SK-N-SH treated with all-trans-retinoic acid at 6 μM for 48 hours (cell line): ENCODE data around the gene RPS23.

Experiments
- ATAC-seq: fragments of 200-7000 bp; cut with Tn5 transposase; 3 replicates; pipeline ENCODE4 v1.9.1; 2020; ENCODE audit warnings: mild to moderate bottlenecking, moderate library complexity
- ARNTL ChIP-seq: fragments of 450-650 bp; formaldehyde crosslinking; IDR thresholded peaks from 2 replicates; pipeline ENCODE4 v1.5.0; 2020; ENCODE audit warnings: low read depth, mild to moderate bottlenecking, moderate library complexity, borderline replicate concordance
- BACH2 ChIP-seq: fragments of 250-450 bp; sonication (Bioruptor Pico); IDR thresholded peaks from 2 replicates; pipeline ENCODE4 v1.9.0; 2021; ENCODE audit warnings: mild to moderate bottlenecking, borderline replicate concordance
- CREB5 ChIP-seq: fragments of 250-450 bp; sonication (Bioruptor Pico); IDR thresholded peaks from 2 replicates; pipeline ENCODE4 v1.5.1; 2020; ENCODE audit warnings: low read depth, mild to moderate bottlenecking, moderate library complexity
- CSDC2 ChIP-seq: fragments of 250-450 bp; sonication (Bioruptor Pico); IDR thresholded peaks from 2 replicates; pipeline ENCODE4 v1.5.0; 2020; ENCODE audit warnings: mild to moderate bottlenecking, moderate library complexity
- CSRNP3 ChIP-seq: fragments of 250-450 bp; sonication (Bioruptor Pico); IDR thresholded peaks from 2 replicates; pipeline ENCODE4 v1.5.1; 2021; ENCODE audit warnings: mild to moderate bottlenecking, moderate library complexity
- ESRRG ChIP-seq: fragments of 250-450 bp; sonication (Bioruptor Pico); IDR thresholded peaks from 2 replicates; pipeline ENCODE4 v1.6.1; 2021; ENCODE audit warnings: mild to moderate bottlenecking
- GLIS3 ChIP-seq: fragments of 250-450 bp; sonication (Bioruptor Pico); IDR thresholded peaks from 2 replicates; pipeline ENCODE4 v1.5.0; 2020; ENCODE audit warnings: mild to moderate bottlenecking, moderate library complexity
- ISL1 ChIP-seq: fragments of 250-450 bp; sonication (Bioruptor Pico); IDR thresholded peaks from 2 replicates; pipeline ENCODE4 v2.1.2; 2022; ENCODE audit warnings: mild to moderate bottlenecking, moderate library complexity
- OSR1 ChIP-seq: fragments of 250-450 bp; sonication (Bioruptor Pico); IDR thresholded peaks from 2 replicates; pipeline ENCODE4 v1.8.0; 2022; ENCODE audit warnings: moderate library complexity, mild to moderate bottlenecking, inconsistent platforms
- PATZ1 ChIP-seq: fragments of 250-450 bp; sonication (Bioruptor Pico); IDR thresholded peaks from 2 replicates; pipeline ENCODE4 v1.8.0; 2020; ENCODE audit warnings: mild to moderate bottlenecking, moderate library complexity, borderline replicate concordance
- POU6F1 ChIP-seq: fragments of 250-450 bp; sonication (Bioruptor Pico); IDR thresholded peaks from 2 replicates; pipeline ENCODE4 v1.8.0; 2021; ENCODE audit warnings: low read depth, mild to moderate bottlenecking, moderate library complexity, borderline replicate concordance
- PPARA ChIP-seq: fragments of 250-450 bp; sonication (Bioruptor Pico); IDR thresholded peaks from 2 replicates; pipeline ENCODE4 v1.5.0; 2020; ENCODE audit warnings: mild to moderate bottlenecking, borderline replicate concordance
- RARB ChIP-seq: fragments of 250-450 bp; sonication (Bioruptor Pico); IDR thresholded peaks from 2 replicates; pipeline ENCODE4 v1.8.0; 2021; ENCODE audit warnings: mild to moderate bottlenecking, moderate library complexity
- TCF4 ChIP-seq: fragments of 250-450 bp; sonication (Bioruptor Pico); IDR thresholded peaks from 2 replicates; pipeline ENCODE4 v1.8.0; 2021; ENCODE audit warnings: mild to moderate bottlenecking, moderate library complexity, borderline replicate concordance
- TOX ChIP-seq: fragments of 250-450 bp; sonication (Bioruptor Pico); IDR thresholded peaks from 2 replicates; pipeline ENCODE4 v1.8.0; 2021; ENCODE audit warnings: mild to moderate bottlenecking, moderate library complexity, borderline replicate concordance
- TSHZ2 ChIP-seq: fragments of 250-450 bp; sonication (Bioruptor Pico); IDR thresholded peaks from 2 replicates; pipeline ENCODE4 v1.5.0; 2020; ENCODE audit warnings: mild to moderate bottlenecking, moderate library complexity
- ZC3H10 ChIP-seq: fragments of 250-450 bp; sonication (Bioruptor Pico); IDR thresholded peaks from 2 replicates; pipeline ENCODE4 v1.5.1; 2021; ENCODE audit warnings: mild to moderate bottlenecking, moderate library complexity
- ZFP3 ChIP-seq: fragments of 250-450 bp; sonication (Bioruptor Pico); IDR thresholded peaks from 2 replicates; pipeline ENCODE4 v1.5.0; 2020; ENCODE audit warnings: mild to moderate bottlenecking, moderate library complexity
- ZNF565 ChIP-seq: fragments of 450-650 bp; formaldehyde crosslinking; conservative IDR thresholded peaks from 2 replicates; pipeline ENCODE4 v1.5.0; 2020; ENCODE audit warnings: low read depth, mild to moderate bottlenecking, moderate library complexity
- ZNF70 ChIP-seq: fragments of 450-650 bp; formaldehyde crosslinking; IDR thresholded peaks from 2 replicates; pipeline ENCODE4 v1.5.0; 2020; ENCODE audit warnings: mild to moderate bottlenecking, moderate library complexity
- ZNF8 ChIP-seq: fragments of 450-650 bp; formaldehyde crosslinking; IDR thresholded peaks from 2 replicates; pipeline ENCODE4 v1.5.0; 2020; ENCODE audit warnings: mild to moderate bottlenecking, moderate library complexity

The RPS23 gene

GRCh38 chr5:82298668-82299067 is 20.5 kb upstream of the RPS23 start:
- TF ChIP-seq PPARA (CRISPR knock-in tag) (no peak), ESRRG (CRISPR knock-in tag) (no peak), ISL1 (no peak), GLIS3 (no peak), CSDC2 (CRISPR knock-in tag) (no peak), ZC3H10 (no peak), POU6F1 (no peak), BACH2 (no peak), ZNF70 (no peak), TOX (no peak), PATZ1 (no peak), ARNTL (CRISPR knock-in tag) (no peak), ZNF8 (no peak), ZNF565 (no peak), TSHZ2 (CRISPR knock-in tag) (no peak), OSR1 (CRISPR knock-in tag) (no peak), TCF4 (CRISPR knock-in tag) (no peak), RARB (CRISPR knock-in tag) (no peak)
- ATAC-seq = no peak

GRCh38 chr5:82297711-82298110 is 19.6 kb upstream of the RPS23 start:
- no peak for ATAC-seq
- TF ChIP-seq ZNF565 (no peak), RARB (CRISPR knock-in tag) (no peak)

- ATAC-seq = no peak
Measured at GRCh38 chr5:82296929-82297328, 18.8 kb upstream of the RPS23 start.

GRCh38 chr5:82295959-82296531 is 17.9 kb upstream of the RPS23 start:
- no peak for TF ChIP-seq ZNF8
- TF ChIP-seq ESRRG (CRISPR knock-in tag) = no peak
- no peak for TF ChIP-seq ZFP3
- no peak for TF ChIP-seq CREB5 (CRISPR knock-in tag)
- no peak for TF ChIP-seq BACH2
- TF ChIP-seq PPARA (CRISPR knock-in tag) = no peak
- TF ChIP-seq RARB (CRISPR knock-in tag) = no peak
- no peak for TF ChIP-seq CSDC2 (CRISPR knock-in tag)
- no peak for TF ChIP-seq ZNF70
- TF ChIP-seq CSRNP3 (CRISPR knock-in tag) = no peak
- TF ChIP-seq TOX = no peak
- no peak for TF ChIP-seq POU6F1
- TF ChIP-seq GLIS3 = no peak
- TF ChIP-seq OSR1 (CRISPR knock-in tag) = no peak
- TF ChIP-seq ZC3H10 = no peak
- TF ChIP-seq ARNTL (CRISPR knock-in tag) = no peak
- no peak for TF ChIP-seq ZNF565
- TF ChIP-seq PATZ1 = no peak
- no peak for ATAC-seq

More at GRCh38 chr5:82296929-82297328, 18.8 kb upstream of the RPS23 start:
- TF ChIP-seq ZFP3 (no peak), ZNF70 (no peak), TCF4 (CRISPR knock-in tag) (no peak), ZNF565 (no peak)
